HG02852 (cell line): Measurements from ENCODE around the gene PGM1.
A peak's percentile ranks its signal among the peaks of the same experiment; 100 is the strongest.

Experiments
- ATAC-seq: cut with Tn5 transposase; IDR thresholded peaks from one replicate; pipeline ENCODE4 v1.9.1; 2021; ENCODE audit warnings: mild to moderate bottlenecking, moderate library complexity; ENCODE audit not compliant: unreplicated experiment

The PGM1 gene

DNA sequence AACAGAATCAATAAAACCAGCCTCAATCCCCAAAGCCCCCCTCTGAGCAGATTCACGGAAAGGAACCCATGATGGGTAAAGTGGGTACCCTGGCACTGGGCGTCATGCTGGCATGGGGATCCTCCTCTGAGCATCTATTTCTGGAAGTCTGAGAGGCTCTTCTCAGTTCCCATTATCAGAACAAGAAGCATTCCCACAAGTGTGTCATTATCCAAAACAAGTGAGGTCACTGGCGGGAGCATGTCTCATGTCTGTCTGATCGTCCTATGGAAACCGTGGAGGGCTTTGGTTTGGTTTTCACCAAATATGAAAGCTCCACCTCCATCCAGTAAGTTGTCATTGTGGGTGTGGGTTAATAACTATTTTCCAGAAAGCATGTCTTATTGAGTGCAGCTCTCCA is 70.7 kb downstream of the PGM1 start:
- ATAC-seq, result no peak

DNA sequence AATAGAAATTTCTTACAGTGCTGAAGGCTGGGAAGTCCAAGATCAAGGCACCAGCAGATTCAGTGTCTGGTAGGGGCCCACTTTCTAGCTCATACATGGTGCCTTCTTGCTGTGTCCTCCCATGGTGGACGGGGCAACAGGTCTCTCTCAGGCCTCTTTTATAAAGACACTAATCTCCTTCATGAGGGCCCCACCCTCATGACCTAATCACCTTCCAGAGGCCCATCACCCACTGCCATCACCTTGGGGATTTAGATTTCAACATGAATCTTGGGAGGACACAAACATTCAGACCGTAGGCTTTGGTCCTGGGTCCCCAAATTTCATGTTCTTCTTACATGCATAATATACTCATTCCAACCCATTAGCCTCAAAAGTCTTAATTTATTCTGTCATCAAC is 71.5 kb downstream of the PGM1 start:
- no peak for ATAC-seq

DNA sequence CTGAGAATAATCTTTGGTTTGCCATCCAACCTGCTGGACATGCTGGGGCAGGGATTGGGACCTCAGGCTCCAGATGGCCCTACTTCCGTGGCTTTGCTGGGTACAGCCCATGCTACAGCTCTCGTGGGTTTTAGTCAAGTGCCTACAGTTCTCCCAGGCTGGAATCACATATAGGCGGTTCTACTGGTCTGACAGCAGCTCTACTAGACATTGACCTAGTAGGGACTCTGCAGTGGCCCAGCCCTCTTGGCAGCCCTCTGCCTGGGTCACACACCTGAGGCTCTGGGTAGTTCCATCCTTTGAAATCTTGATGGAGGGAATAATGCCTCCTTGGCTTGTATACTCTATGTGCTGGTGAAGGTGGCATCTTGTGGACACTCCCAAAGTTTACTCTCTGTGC is 72.2 kb downstream of the PGM1 start:
- ATAC-seq, result no peak

DNA sequence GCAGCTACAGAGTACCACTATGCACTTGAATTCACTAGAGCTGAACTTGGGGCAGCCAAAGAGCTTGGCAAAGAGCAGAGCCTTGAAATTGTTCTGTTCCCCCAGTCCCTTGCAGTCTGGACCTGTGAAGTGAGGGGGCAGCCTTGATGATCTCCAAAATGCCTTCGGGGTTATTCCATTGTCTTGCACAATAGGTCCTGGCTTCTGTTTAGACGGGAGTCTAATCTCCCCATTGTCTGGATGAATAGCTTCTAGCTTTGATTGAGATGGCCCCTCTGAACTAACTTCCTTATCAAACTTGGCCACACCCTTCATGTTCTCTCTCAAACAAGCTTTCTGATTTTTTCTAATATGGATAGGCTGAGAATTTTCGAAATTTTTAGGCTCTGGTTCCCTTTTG is 72.6 kb downstream of the PGM1 start:
- ATAC-seq, result no peak

- peak; percentile 81 for ATAC-seq
Observed at GRCh38 chr1:63668298-63668697, 75.1 kb downstream of the PGM1 start.

- no peak for ATAC-seq
Observed at GRCh38 chr1:63669151-63669961, 76.1 kb downstream of the PGM1 start.

GRCh38 chr1:63670164-63670563 is 77.0 kb downstream of the PGM1 start:
- ATAC-seq, result no peak

- no peak for ATAC-seq
Observed at GRCh38 chr1:63671514-63671913, 78.3 kb downstream of the PGM1 start.

DNA sequence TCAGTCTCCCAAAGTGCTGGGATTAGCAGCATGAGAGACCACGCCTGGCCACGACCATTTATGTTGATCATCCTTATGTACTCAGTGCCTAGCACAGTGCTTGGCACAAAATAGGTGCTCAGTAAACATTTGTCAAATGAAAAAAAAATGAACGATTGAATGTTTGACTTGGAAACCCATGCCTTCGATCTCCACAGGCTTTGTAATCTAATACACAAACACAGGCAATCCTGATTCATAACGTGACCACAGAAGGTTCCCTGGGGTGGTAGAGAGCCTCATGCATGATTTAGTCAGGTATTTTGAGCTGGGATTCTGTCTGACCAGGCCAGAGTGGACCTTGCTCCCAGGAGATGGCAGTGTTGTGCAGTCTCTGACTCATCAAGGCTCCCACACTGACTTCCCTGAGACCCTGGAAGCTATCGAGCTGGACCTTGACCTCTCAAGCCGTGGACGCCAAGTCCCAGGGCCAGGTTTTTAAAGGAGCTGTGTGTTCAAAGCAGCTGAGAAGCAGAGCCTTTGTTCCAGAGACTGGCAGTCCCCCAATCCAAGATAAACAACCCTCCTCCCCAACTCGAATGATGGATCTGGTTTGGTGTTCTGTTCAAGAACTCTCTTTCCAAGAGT is 81.1 kb downstream of the PGM1 start:
- ATAC-seq, result peak; percentile 69

- no peak for ATAC-seq
Observed at GRCh38 chr1:63674865-63675419, 81.7 kb downstream of the PGM1 start.

DNA sequence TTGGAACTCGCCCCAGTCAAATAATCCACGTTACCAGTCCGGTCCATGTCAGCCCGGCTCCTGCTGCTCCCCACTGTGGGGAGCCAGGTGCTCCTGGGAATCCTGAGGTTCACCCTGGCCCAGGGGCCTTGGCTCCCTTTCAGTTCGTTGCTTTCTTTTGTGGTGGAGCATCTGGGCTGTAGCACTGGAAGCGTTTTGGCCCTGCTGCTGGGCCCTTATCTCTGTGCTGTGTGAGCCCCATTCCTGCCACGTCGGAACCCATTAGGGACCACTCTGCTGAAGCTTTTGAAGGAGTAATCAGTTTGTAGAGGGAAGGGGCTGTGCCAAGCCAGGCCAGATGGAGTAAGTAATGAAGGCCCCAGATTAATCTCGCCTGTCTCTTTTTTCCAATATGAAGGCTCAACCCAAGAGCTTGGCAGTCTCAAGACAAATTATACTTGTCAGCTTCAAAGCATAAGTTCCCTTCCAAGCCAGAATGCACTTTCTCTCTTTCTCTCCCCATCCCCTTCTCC is 82.3 kb downstream of the PGM1 start:
- no peak for ATAC-seq

- no peak for ATAC-seq
Observed at GRCh38 chr1:63677497-63677896, 84.3 kb downstream of the PGM1 start.

DNA sequence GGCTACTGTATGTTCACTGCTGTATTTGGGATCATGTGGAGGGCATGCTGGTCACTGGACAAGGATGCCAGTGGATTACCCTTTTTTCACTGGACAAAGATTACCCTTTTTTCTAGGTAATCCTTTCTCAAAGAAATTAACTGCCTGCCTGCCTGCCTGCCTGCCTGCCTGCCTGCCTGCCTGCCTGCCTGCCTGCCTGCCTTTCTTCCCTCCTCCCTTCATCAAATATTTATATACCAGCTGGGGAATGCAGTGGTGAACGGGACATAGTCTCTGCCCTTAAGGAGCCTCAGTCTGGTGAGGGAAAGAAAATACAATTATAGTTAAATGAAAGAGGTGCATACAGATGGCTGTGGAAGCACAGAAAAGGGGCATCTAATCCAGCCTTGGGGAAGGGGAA is 85.0 kb downstream of the PGM1 start:
- ATAC-seq, result no peak

- ATAC-seq, result no peak
Observed at GRCh38 chr1:63679076-63679475, 85.9 kb downstream of the PGM1 start.

GRCh38 chr1:63679589-63679988 is 86.4 kb downstream of the PGM1 start:
- no peak for ATAC-seq

GRCh38 chr1:63682936-63683335 is 89.7 kb downstream of the PGM1 start:
- no peak for ATAC-seq

- ATAC-seq, result no peak
Observed at GRCh38 chr1:63683759-63684158, 90.5 kb downstream of the PGM1 start.

- ATAC-seq, result no peak
Observed at GRCh38 chr1:63686696-63687095, 93.5 kb downstream of the PGM1 start.

- ATAC-seq, result no peak
Observed at GRCh38 chr1:63688302-63688890, 95.2 kb downstream of the PGM1 start.

GRCh38 chr1:63690966-63691700 is 97.9 kb downstream of the PGM1 start:
- no peak for ATAC-seq
